SU-DHL-6 (cell line): ENCODE data around the gene NOVA2.

Source experiments
- EZH2phosphoT487 ChIP-seq: fragments of 200-600 bp; sonication (generic), shearing (Covaris generic); conservative IDR thresholded peaks from 2 replicates; pipeline ENCODE4 v1.6.1; 2018; ENCODE audit warnings: mild to moderate bottlenecking, antibody characterized with exemption, low read length, moderate library complexity, mixed read lengths
- TF ChIP-seq, protein P1 (sequence below): fragments of 200-600 bp; sonication (generic); IDR thresholded peaks from one replicate; pipeline ENCODE4 v1.5.1; 2017; ENCODE audit warnings: antibody characterized with exemption, mild to moderate bottlenecking, low read length, moderate library complexity; ENCODE audit not compliant: insufficient read depth, poor library complexity, severe bottlenecking

GRCh38 chr19:45934551-45935230 lies 39.0 kb downstream of the NOVA2 start:
- TF ChIP-seq, protein P1, sequence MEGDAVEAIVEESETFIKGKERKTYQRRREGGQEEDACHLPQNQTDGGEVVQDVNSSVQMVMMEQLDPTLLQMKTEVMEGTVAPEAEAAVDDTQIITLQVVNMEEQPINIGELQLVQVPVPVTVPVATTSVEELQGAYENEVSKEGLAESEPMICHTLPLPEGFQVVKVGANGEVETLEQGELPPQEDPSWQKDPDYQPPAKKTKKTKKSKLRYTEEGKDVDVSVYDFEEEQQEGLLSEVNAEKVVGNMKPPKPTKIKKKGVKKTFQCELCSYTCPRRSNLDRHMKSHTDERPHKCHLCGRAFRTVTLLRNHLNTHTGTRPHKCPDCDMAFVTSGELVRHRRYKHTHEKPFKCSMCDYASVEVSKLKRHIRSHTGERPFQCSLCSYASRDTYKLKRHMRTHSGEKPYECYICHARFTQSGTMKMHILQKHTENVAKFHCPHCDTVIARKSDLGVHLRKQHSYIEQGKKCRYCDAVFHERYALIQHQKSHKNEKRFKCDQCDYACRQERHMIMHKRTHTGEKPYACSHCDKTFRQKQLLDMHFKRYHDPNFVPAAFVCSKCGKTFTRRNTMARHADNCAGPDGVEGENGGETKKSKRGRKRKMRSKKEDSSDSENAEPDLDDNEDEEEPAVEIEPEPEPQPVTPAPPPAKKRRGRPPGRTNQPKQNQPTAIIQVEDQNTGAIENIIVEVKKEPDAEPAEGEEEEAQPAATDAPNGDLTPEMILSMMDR = no peak
- no peak for TF ChIP-seq EZH2phosphoT487
